Right lung (tissue), 5 donors: ENCODE data around the gene C22orf31. TPM values are rescaled to one million over a fixed set of nuclear protein-coding genes. Genes with fewer than 3 reads are reported as not detected.

ENCODE experiments used
- DNase-seq, 2 donors: peaks; one replicate each; pipeline ENCODE4 v3.0.0-alpha.2; 2013
- polyA plus RNA-seq, 5 donors: library from polyadenylated mRNA; unstranded; fragments of 120-200 nt; gene quantifications; one replicate each; pipeline versions ENCODE4 v1.2.1 to v1.2.3, GENCODE V29; 2013; ENCODE audit warnings: inconsistent platforms in 1 of 5, low replicate concordance in 1 of 5; ENCODE audit not compliant: insufficient read length in 5 of 5, insufficient read depth in 1 of 5

Gene C22orf31
- polyA plus RNA-seq, 5 donors: 0.75 to 1.6 (median 0.98) TPM

GRCh38 chr22:29081517-29082236, 20.0 kb upstream of the C22orf31 start:
- peak; percentile 77 to 90 for DNase-seq

GRCh38 chr22:29080106-29080975, 18.7 kb upstream of the C22orf31 start:
- no peak for DNase-seq

GRCh38 chr22:29079218-29079901, 17.7 kb upstream of the C22orf31 start:
- DNase-seq: no peak

- DNase-seq: no peak
Observed at GRCh38 chr22:29078869-29079207, 17.2 kb upstream of the C22orf31 start.

GRCh38 chr22:29078036-29078868, 16.6 kb upstream of the C22orf31 start:
- no peak for DNase-seq

- DNase-seq: no peak
Observed at GRCh38 chr22:29074276-29074772, 12.7 kb upstream of the C22orf31 start.

GRCh38 chr22:29073618-29074275, 12.1 kb upstream of the C22orf31 start:
- DNase-seq: peak in 1 of 2 donors; percentile 45

GRCh38 chr22:29072979-29073617, 11.5 kb upstream of the C22orf31 start, which contains the start of gene KREMEN1:
Gene KREMEN1, plus strand, starts transcription at chr22:29073035. Its CDS starts 96 bp downstream, at chr22:29073131.
- no peak for DNase-seq

GRCh38 chr22:29072193-29072978, 10.8 kb upstream of the C22orf31 start:
- DNase-seq: peak; percentile 79 to 82

- peak in 1 of 2 donors; percentile 42 for DNase-seq
Observed at GRCh38 chr22:29071261-29072045, 9.8 kb upstream of the C22orf31 start.

- no peak for DNase-seq
Observed at GRCh38 chr22:29070490-29070889, 8.9 kb upstream of the C22orf31 start.

- no peak for DNase-seq
Observed at GRCh38 chr22:29069463-29069862, 7.8 kb upstream of the C22orf31 start.

- no peak for DNase-seq
Observed at GRCh38 chr22:29065468-29066190, 4.0 kb upstream of the C22orf31 start.

GRCh38 chr22:29062286-29062821, 723 bp upstream of the C22orf31 start:
- no peak for DNase-seq

GRCh38 chr22:29060931-29061330, 700 bp downstream of the C22orf31 start:
- no peak for DNase-seq

- DNase-seq: no peak
Observed at GRCh38 chr22:29060251-29060869, 1.3 kb downstream of the C22orf31 start.

GRCh38 chr22:29056472-29056871, 5.2 kb downstream of the C22orf31 start:
- no peak for DNase-seq
